Endometrial microvascular endothelial cells (primary cell): ENCODE results near the gene KRT77. TPM values are rescaled to one million over a fixed set of nuclear protein-coding genes. Genes with fewer than 3 reads are reported as not detected.
"Not testable (repeated sequence)": the region's sequence is repeated elsewhere in the genome, so short reads cannot be mapped to it uniquely, and the experiment has no call there.

Source experiments
- in situ Hi-C: cut with HindIII; loops from 2 replicates; pipeline ENCODE4 v1.10.0; 2017; ENCODE audit warnings: low sequenced_read_pairs, low pct_unique_long_range_greater_than_20kb; ENCODE audit errors: inconsistent ontology term
- total RNA-seq: library from RNA; depleted of rRNA; stranded (reverse); fragments of >200 nt; gene quantifications from one replicate; pipeline ENCODE4 v1.2.3, GENCODE V29; 2015; ENCODE audit errors: inconsistent ontology term

Gene KRT77
- total RNA-seq, 1 donor from 2014 or later = not detected

GRCh38 chr12:52727037-52727436 is 23.7 kb upstream of the KRT77 start:
- in situ Hi-C loops = no loop called here

- in situ Hi-C loops = no loop called here
These were observed 23.1 kb upstream of the KRT77 start for GRCh38 chr12:52726451-52726850.

- in situ Hi-C loops = no loop called here
These were observed 21.1 kb upstream of the KRT77 start for GRCh38 chr12:52724384-52724783.

DNA sequence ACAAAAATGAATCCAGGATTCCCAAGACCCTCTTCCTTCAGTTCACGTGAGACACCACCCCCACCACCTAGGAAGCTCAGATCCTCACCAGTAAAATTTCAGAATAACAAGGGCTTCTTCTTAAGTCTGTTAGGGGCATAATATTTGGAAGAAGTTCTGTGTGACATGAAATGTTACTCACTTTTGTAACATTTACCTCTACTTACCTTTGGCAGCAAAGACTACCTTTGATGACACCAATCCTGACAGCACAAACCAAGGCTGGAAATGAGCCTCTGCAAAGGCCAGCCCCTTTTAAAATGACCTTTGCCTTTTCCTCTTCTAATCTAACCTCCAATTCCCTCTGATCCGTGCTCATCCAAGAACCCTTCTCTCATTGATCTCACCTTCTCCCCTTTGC is 19.4 kb upstream of the KRT77 start:
- in situ Hi-C loops = no loop called here

GRCh38 chr12:52721838-52722470 is 18.6 kb upstream of the KRT77 start:
- in situ Hi-C loops = no loop called here

DNA sequence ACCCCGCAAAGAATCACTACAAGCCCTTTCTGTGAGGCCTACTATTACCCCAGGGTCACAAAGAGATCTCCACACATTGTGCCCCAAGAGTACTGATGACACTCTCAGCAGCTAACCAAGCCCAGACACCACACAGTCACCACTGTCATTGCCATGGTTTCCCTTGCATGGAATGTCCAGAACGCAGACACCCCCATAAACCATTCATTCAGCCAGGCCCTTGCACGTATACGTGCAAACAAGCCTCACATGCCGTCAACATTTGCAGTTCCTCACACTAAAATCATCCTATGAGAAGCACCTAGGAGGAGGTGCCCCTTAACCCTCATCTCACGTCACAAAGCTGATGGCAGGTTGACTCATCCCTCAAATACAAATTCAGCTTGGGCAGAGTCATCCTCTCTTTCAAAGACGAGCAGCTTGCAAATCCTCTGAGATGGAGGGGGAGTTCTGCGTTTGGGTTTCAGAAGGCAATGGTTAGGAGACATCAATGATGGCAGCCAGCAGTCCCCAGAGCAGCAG is 17.1 kb upstream of the KRT77 start:
- in situ Hi-C loops = no loop called here

DNA sequence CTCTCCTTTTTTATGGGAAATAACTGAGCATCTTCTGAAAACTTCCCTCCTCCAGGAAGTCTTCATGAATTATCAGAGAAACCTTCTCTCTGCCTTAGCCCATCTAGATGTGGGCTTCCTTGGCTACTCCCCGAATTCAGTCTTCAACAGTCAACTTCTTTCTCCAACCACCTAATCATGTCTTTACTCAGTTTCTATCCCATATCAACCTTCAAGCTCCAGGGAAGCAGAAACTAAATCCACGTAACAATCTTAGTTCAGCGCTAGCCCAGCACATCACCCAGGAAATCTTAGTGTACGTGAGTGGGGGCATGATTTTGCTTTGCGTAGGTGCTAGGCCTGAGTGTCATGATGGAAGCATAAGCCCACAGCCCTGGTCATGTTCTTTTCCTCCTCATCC is 12.7 kb upstream of the KRT77 start:
- in situ Hi-C loops = no loop called here

DNA sequence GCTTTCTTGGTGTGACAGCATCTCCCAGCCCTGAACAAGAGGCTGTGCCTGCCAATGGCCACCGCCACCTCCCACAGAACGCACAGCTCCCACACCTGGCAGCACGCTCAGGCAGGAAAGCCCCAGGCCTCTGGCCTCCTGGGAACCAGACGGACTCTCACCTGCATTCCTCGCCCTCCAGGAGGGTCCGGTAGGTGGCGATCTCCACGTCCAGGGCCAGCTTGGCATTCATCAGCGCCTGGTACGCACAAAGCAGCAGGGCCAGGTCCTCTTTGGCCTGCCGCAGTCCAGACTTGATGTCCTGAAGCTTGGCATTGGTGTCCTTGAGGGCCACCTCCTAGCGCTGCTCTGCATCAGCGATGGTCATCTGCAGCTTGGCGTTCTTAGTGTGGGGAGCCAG is 12.1 kb upstream of the KRT77 start:
- in situ Hi-C loops = no loop called here

- in situ Hi-C loops = no loop called here
These were observed 11.6 kb upstream of the KRT77 start for GRCh38 chr12:52714887-52715281.

DNA sequence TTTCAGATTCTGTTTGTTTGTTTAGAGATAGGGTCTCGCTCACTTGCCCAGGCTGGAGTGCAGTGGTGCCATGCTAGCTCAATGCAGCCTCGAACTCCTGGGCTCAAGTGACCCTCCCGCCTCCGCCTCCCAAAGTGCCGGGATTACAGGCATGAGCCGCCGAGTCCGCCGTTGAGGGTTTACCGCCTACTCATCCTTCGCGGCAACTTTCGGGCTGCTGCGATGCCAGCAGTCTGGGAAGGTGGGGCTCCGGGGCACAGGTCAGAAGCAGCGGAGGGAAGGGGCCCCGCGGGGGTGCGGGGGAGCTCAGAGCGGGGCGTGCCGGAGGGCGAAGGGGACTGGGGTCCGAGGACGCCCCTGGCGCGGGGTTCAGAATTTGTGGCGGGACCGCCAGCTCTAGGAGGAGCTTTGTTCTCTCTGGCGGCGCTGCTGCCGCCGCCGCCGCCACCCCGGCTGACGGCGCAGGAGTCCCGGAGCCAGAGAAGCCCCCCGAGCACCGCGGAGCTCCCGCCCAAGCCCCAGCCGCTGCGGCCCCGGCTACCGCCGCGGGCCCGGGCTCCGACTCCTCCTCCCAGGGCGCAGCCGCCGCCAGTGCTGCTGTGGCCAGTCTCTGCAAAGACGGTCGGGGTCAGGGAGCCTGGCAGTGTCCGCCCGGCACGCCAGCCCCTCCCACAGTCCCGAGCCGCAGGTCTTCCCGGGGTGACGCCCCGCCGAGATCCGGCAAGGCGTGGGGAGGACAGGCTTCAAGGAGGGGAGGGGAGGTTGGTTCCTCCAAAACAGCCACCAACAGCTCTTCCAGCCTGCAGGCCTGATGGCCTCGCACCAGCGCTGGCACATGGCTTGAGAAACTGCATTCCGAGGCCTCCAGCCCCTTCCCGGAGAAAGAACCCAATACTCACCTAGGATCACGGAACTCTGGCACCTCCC is 10.9 kb upstream of the KRT77 start:
- in situ Hi-C loops = no loop called here

DNA sequence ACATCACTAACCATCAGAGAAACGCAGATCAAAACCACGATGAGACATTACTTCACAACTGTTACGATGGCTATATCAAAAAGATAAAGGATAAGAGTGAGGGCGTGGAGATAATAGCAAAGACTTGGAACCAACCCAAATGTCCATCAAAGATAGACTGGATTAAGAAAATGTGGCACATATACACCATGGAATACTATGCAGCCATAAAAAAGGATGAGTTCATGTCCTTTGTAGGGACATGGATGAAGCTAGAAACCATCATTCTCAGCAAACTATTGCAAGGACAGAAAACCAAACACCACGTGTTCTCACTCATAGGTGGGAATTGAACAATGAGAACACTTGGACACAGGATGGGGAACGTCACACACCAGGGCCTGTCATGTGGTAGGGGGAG is 8.8 kb upstream of the KRT77 start:
- in situ Hi-C loops = not testable (repeated sequence)

GRCh38 chr12:52710730-52711129 is 7.4 kb upstream of the KRT77 start:
- in situ Hi-C loops = no loop called here

DNA sequence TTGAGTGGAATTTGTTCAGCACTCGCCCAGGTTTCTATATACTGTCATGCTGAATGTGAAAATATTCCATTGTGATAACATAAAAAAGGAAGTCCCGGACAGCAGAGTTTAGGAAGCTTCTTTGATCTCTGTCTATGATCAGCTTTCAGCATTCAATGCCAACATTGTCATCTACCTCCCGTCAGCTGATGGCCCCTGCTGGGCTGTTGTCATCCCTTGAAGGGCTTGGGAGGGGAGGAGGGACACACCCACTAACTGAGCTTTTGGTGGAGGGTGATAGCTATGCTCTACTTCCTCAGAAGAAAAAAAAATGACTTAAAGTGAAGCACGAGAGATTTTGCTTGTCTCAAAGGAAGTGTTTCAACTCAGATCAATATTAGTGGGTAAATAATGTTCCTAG is 4.7 kb upstream of the KRT77 start:
- in situ Hi-C loops = no loop called here

GRCh38 chr12:52704464-52704863 is 1.1 kb upstream of the KRT77 start:
- in situ Hi-C loops = no loop called here

- in situ Hi-C loops = no loop called here
These were observed 554 bp upstream of the KRT77 start for GRCh38 chr12:52703878-52704277.

DNA sequence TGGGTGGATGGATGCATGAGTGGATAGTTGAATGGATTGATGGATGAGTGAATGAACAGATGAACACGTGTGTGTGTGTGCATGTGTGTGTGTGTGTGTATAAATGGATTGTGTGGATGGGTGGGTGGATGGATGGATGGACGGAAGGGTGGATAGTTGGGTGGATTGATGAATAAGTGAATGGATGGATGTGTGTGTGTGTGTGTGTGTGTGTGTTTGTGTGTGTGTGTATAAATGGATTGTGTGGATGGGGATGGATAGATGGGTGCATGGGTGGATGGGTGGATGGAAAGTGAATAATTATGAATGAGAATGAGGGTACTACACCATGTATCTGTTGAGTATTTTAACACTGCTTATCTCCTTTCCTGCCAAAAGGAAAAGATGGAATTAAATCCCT is 986 bp downstream of the KRT77 start:
- in situ Hi-C loops = no loop called here

- in situ Hi-C loops = no loop called here
These were observed 2.0 kb downstream of the KRT77 start for GRCh38 chr12:52701281-52701680.

DNA sequence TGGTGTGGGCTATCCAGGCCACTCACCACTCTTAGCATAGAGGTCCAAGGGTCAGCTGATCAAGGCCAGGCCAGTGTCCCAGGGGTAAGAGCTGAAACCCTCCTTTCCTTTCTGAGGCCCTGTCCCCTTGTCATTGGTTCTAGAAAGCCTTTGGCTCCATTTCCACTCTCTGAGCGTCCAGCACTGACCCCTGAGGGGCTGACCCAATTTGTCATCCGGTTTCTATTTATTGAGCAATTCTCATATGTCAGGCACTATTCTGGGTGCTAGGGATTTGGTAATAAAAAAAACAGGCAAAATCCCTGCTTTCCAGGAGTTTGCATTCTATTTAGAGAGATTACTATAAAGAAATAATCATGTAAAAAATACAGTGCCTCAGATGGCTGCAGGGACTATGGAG is 3.4 kb downstream of the KRT77 start:
- in situ Hi-C loops = no loop called here

DNA sequence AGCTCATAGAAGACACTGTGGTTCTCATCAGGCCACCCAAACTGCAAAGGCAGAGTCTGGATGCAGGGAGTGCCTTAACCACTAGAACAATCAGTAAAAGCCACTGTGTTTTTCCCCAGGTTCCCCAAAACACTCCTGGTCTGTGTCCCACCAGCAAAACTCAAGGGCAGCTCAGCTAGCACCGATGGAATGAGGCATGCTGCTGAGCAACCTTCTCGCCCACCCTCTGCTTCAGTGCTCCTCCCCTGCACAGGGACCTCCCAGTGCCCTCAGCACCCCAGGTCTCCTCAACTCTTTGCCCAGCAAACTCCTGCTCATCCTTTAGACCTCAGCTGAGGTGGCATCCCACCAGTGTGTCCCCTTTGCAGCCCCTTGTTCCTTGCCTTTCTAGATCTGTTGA is 4.0 kb downstream of the KRT77 start:
- in situ Hi-C loops = no loop called here

- in situ Hi-C loops = no loop called here
These were observed 4.5 kb downstream of the KRT77 start for GRCh38 chr12:52698651-52699340.
